Muscle of back (tissue), 11 donors: ENCODE data around the gene SLC35F4. TPM values are rescaled to one million over a fixed set of nuclear protein-coding genes. Genes with fewer than 3 reads are reported as not detected.

Source experiments
- DNase-seq, 3 donors: peaks; one replicate each; pipeline versions ENCODE4 v3.0.0 to v3.0.0-alpha.2; 2013
- polyA plus RNA-seq, 10 donors: library from polyadenylated mRNA; unstranded; fragments of 120-200 nt; gene quantifications; one replicate each; pipeline ENCODE4 v1.2.1, GENCODE V29; 2013; ENCODE audit not compliant: insufficient read length in 10 of 10

Gene SLC35F4
- polyA plus RNA-seq, 10 donors, result 0.11 to 0.52 (median 0.28) TPM

- no peak for DNase-seq
Observed at GRCh38 chr14:57634335-57634734, 231.6 kb downstream of the SLC35F4 start.

GRCh38 chr14:57632649-57633048 is 233.2 kb downstream of the SLC35F4 start:
- DNase-seq, result no peak

GRCh38 chr14:57617510-57617909 is 248.4 kb downstream of the SLC35F4 start:
- DNase-seq, result no peak

GRCh38 chr14:57612946-57613345 is 252.9 kb downstream of the SLC35F4 start:
- peak in 1 of 3 donors; percentile 30 for DNase-seq

- DNase-seq, result no peak
Observed at GRCh38 chr14:57611555-57612075, 254.3 kb downstream of the SLC35F4 start.

GRCh38 chr14:57610631-57611030 is 255.3 kb downstream of the SLC35F4 start:
- DNase-seq, result no peak

- no peak for DNase-seq
Observed at GRCh38 chr14:57609192-57610075, 256.5 kb downstream of the SLC35F4 start.

- DNase-seq, result no peak
Observed at GRCh38 chr14:57607086-57607485, 258.8 kb downstream of the SLC35F4 start.

- DNase-seq, result no peak
Observed at GRCh38 chr14:57583396-57583795, 282.5 kb downstream of the SLC35F4 start.

- DNase-seq, result no peak
Observed at GRCh38 chr14:57582746-57583145, 283.1 kb downstream of the SLC35F4 start.

GRCh38 chr14:57578801-57579200 is 287.1 kb downstream of the SLC35F4 start:
- DNase-seq, result peak in 1 of 3 donors; percentile 34

GRCh38 chr14:57576498-57576897 is 289.4 kb downstream of the SLC35F4 start:
- DNase-seq, result no peak

GRCh38 chr14:57575482-57575881 is 290.4 kb downstream of the SLC35F4 start:
- no peak for DNase-seq

GRCh38 chr14:57574617-57575288 is 291.1 kb downstream of the SLC35F4 start:
- DNase-seq, result no peak

- DNase-seq, result no peak
Observed at GRCh38 chr14:57573173-57573572, 292.7 kb downstream of the SLC35F4 start.

GRCh38 chr14:57568554-57568953 is 297.3 kb downstream of the SLC35F4 start:
- DNase-seq, result no peak

GRCh38 chr14:57567220-57567619 is 298.7 kb downstream of the SLC35F4 start:
- DNase-seq, result no peak

- no peak for DNase-seq
Observed at GRCh38 chr14:57560681-57561080, 305.2 kb downstream of the SLC35F4 start.

GRCh38 chr14:57559576-57559975 is 306.3 kb downstream of the SLC35F4 start:
- DNase-seq, result no peak

- DNase-seq, result no peak
Observed at GRCh38 chr14:57549765-57550420, 316.0 kb downstream of the SLC35F4 start.

GRCh38 chr14:57549016-57549564 is 316.8 kb downstream of the SLC35F4 start:
- no peak for DNase-seq

- no peak for DNase-seq
Observed at GRCh38 chr14:57547131-57547530, 318.8 kb downstream of the SLC35F4 start.
